NCI-H526 treated with DMSO at 0.1 percent for 48 hours (cell line): ENCODE results near the gene SLC6A8.

Experiments
- DNase-seq: peaks from one replicate; lab custom pipeline; 2025; lab: John Stamatoyannopoulos, UW

Gene SLC6A8

DNA sequence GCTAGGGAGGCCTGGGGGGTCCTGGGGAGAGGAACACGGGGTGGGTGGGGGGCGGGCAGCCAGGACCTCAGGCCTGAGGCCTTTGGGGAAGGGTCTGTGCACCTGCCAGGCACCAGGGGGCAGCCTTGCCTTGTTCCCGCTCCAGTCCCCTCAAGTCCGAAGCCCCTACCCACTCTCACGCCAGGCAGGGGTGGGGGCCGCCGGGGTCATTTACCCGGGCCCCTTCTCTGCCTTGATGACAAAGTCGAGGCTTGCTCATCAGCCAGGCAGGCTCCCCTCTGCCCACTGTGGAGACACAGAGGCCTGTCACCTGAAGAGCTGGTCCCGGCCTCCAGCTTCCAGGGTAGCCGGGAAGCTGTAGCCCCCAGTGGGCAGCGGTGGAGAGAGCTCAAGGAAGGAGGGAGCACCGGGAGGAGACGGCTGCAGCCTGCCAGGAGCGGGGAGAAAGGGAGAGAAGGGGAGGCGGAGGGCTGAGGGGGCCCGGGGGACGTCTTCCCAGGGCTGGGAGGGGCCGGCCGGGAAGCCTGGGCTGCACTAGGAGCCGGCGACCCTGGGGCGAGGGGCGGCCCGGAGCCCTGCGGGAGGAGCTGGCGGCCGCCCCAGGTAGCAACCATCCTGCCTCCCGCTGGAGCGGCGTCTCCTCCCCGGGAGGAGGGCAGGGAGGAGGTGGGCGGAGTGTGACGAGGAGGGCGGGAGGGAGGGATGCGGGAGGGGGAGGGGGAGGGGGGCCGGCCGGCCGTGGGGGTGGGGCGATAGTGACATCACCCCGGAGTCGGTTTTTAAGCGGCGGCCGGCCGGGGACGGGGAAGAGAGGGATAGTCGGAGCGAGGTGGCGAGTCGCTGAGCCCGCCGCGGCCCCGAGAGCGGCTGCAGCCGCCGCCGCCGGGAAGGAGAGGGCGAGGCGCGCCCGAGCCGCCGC lies at the start of gene SLC6A8:
SLC6A8 (plus strand) TSS at position 806 of the 919 bp plus-strand sequence. CDS start 649 bp downstream, outside the sequence.
- peak; percentile 57 for DNase-seq

DNA sequence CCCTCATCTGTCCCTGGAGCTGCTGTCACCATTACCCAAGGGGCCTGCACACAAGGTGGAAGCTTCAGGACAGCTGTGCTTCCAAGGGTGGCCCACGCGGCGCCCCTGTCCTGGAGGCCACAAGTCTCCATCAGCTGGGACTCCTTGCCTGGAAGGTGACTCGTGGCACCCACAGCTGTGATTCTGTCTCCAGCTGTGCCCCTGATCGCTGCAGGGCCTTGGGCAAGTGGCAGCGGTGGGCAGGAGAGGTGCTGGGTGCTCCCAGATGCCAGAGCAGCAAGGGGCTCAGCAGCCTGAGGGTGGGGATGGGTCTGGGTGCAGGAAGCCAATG lies 49.7 kb upstream of the SLC6A8 start:
- no peak for DNase-seq

DNA sequence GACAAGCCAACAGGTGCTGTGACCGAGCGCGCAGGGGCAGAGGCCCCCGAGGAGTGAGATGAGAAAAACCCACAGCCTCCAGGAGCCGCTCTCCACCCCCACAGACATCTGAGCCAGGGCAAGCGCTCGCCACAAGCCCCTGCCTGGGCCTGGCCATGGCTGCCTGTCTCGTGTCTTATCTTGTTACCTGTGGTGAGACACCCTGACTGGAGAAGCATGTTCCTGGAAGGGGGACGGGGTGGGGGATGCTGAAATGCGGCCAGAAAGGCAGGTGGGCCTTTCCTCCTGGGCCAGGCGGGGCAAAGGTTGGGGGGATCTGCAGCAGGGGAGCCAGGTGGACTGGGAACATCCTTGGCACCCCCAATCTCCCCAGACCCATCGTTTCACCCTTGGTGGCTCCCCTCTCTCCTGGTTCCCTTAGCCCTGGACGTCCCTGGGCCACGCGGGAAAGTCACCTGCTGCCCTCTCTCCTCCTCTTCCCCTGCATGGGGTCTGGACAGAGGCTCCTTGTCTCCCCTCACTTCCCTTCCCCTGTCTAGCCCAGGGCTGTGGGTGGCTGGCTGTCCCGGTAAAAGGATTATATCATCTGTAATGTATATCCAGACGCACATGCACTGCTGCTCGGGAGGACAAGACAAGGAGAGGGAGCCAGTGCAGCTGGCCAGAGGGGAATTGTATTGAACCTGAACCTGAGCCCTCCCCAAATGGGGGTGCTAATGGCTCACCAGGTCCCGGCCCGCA lies 49.1 kb upstream of the SLC6A8 start:
- no peak for DNase-seq

DNA sequence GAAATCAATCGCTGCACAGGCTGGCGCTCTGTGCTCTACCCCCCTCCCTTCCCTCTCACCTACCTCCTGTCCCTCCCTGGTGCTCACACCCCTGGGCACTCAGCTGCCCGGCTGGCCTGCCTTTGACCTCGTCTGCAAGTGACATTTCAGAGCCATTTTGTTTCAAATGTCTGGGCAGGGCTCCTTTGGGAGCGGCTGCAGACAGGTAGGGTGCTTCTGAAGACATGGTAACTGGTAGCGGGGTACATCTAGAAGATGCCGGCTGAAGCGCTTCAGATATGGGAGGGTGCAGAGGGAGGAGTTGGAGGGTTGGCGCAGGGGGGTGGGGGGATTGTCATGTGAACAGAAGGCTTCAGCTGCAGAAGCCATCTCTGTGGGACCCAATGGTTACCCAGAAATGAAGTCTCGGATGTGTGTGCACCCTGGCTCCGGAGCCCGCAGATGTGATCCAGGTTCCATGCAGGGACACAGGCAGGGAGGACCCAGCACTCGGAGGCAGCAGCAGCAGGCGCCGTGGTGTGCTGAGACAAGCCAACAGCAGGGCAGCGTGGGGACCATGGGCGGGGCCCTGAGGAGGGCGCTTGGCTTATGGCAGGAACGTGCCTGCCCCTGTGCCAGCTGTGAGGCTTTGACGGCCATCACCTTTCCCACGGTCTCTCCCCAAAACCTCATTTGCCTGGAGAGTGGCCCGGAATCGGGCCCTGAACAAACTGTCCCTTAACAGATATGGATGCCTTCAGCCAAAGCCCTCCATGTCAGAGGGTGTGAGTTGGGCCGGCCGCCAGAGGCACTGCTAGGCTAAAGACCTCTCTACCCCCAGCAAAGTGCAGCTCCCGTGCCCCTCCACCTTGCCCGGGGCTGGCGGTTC lies 48.3 kb upstream of the SLC6A8 start:
- no peak for DNase-seq

DNA sequence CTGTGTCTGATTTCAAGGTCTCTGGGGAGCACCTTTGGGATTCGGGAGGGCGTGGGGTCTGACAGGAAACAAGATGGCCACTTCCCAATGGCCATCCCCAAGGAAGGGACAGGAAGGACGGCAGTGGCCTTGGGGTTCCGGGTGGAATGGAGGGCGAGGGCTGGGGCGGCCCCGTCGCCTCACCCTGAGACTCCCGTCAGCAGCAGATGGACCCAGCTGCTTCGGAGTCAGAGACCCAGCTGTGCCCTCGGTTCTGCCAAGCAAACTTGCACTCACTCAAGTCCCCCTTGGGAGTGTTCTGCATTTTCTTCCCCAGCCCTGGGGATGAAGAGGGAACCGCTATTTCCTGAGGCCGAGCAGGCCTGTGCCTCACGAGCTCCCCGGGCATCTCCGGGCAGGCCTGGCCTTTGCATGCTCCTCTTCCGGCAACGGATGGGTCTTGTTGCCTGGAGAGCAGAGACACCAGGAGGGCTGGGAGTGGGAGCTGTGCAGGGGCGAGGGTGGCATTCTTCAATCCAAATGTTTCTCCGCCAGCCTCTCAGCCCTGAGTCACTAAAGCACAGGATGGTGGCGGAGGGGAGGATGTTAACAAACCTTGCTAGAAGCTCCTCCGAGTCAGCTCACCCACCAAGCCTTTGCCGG lies 47.6 kb upstream of the SLC6A8 start:
- no peak for DNase-seq

DNA sequence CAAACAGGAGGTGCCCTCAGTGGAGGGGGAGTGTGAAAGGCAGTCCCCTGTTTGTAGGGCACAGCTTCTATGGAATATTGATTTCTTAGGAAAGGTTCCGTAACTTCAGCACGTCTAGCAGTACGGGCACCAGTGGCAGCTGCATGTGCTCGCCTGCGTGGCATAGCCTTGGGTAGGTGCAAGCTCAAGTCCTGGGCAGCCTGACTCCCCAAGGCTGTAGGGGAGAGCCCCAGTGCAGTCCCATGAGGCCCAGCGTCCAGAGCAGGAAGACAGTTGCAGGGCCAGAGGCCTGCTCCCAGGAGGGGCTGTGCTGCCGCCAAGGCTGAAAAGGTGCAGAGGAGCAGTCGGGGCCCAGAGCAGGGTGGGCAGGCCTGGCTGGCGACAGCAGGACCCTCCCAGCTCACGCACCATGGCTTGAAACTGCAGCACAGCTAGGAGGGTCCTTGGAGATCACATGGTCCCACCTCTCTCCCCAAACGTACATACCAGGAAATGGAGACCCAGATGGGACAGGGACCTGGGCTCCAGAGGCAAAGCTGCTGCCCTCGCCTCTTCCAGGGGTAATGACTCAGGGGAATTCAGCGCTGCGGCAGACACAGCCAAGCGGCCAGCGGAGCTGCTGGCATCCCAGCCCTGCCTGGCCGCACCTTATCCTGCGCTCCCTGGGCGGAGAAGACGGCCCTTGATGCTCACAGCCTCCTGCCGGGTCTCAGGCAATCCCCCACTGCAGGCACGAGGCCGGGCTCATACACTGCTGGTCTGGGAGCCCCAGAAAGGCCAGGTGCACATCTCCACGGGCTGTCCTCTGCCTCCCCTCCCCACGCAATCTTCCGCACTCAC lies 46.8 kb upstream of the SLC6A8 start:
- DNase-seq, result no peak

DNA sequence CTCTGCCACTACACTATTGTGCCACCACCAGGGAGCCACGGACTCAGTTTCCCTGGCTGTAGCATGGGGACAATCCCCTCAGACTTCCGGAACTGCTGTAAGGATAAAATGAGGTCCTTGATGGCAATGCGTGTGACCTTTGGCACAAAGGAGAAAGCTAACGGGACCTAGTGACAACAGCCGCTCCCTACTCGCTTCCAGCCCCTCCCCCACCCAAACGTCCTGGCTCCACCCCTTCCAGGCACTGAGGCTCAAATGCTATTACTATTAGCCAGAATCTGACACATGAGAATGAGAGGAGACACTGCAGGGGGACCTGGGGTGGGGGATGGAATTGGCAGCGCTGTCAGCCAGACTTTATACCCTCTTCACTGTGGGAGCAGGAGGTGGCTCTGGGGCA lies 46.1 kb upstream of the SLC6A8 start:
- DNase-seq, result no peak

DNA sequence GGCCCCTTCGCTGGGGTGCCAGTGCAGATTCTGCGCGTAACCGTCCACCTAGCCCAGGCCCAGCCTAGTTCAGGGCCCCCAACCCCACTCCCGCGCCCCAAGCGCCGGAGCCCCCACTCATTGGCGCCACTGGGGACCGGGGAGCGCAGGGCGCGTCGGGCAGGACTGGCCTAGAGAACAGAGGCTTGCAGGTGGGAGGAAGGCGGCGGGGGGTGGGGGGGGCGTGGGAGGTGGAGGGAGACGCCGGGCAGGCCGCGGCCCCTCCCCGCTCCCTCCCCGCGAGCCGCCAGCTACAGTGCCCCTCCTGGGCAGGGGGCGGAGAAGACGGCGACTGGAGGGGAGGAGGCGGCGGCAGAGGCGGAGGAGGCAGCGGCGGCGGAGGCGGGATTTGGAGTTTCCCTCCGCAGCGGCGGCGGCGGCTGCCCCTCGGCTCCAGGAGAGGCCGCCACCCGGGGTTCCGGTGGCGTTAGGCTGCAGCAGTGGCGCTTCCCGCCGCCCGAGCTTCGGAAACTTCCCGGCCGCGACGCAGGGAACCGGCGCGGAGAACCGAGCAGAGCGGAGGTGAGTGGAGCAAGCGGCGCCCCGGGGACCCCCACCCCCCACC lies 45.6 kb upstream of the SLC6A8 start:
- DNase-seq, result no peak

DNA sequence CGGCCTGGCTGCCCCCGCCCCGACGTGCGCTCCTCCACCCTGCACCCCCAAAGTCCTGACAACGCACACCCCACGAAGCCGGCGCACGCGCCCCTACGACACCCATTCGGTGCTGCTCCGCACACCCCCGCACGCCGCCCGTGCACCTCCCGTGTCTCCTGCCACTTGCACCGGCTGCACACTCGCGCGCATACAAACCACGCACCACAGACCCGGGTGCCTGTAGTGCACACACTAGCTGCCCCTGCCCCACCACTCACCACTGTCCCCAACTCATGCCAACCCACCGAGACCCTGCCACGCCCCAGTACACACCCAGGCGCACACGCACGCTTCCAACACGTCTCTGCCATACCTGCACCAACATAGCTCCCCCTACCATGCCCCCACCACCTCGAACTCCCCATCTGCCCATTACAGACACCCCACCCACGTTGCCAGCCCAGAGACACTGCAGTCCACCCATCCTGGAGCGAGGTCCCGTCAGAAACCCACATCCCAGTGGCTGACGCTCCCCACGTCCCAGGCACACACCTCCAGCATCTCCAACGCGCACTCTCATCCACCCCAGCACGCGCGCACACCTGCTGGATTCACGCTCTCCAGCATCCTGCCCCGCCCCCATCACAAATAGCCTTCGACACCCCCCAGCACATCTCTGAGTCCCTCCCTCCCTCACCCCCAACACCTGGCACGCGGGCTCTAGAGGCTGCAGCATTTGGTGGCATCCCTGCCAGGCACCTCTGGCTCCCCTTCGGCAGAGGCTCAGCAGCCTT lies 44.9 kb upstream of the SLC6A8 start:
- no peak for DNase-seq

DNA sequence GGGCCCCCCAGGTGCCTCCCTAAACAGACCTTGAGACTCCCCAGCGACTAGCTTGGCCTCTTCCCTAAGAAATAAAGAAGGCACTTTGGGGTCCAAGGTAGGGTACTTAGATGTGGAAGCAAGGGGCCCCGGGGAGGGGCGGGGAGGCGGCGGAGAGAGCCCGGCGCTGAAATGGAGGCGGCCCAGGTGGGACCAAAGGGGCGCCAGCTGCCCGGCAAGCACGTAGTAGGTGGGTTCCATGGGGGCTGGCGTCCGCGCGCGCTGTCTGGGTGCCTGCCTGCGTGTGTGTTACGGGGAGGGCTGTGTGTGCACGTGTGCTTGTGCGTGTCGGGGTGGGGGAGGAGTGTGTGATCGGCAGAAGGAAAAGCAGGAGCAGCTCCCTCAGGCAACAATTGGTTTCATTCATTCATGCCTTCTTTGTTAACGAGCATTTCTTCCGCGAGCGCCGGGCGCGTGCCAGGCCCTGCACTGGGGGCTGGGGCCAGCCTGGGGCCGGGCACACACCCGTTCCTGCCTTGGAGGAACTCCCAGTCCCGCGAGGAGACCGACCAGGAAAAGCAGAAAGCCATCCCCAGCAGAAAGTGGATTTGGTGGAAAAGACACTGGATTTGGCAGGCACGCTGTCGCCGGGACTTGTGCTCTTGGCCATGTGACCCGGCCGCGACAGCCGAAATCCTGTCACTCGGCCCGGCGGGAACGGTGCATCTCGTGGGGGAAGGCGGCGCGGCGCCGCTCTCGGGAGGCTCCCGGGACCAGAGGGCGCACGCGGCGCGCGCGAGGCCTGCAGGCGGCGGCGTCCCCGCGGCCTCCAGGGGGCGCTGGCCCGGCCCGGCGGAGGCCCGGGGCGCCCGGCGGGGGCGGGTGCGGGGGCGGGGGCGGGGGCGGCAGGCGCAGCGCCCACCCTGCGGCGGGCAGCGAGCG lies 44.0 kb upstream of the SLC6A8 start:
- DNase-seq, result peak; percentile 2

DNA sequence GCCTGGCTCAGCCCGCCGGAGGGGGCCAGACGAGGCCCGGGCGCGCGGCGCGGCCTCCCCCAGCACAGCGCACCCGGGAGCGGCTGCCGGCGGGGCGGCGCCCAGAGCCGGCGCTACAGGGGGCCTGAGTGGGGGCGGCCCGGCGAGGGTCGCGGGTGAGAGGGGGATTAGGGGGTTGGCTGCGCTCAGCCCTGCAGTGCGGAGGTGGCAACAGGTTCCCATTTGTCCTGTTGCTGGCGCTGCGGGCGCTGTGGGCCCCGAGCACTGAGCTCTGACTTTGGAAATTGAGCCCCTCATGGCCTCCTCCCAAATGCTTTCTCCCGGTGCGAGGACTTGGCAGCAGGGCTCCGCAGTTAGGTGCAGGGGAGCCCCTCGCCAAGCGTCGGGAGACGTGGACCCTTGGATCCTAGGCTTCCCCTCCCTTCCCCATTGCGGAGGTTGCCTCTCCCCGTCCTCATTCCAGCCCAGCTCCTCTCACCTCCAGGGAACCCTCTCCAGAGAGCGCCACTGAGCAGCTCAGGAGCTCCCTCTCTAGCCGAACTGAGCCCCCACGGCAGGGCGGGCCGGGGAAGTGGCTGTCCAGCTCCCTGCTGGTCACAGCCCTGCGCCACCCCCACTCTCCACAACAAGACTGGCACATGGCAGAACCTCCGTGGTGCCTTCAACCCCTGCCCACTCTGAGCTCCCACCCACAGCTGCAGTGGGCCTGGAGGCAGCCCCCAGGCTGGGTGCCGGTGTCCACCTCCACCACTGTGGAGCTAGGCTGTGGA lies 43.2 kb upstream of the SLC6A8 start:
- no peak for DNase-seq

DNA sequence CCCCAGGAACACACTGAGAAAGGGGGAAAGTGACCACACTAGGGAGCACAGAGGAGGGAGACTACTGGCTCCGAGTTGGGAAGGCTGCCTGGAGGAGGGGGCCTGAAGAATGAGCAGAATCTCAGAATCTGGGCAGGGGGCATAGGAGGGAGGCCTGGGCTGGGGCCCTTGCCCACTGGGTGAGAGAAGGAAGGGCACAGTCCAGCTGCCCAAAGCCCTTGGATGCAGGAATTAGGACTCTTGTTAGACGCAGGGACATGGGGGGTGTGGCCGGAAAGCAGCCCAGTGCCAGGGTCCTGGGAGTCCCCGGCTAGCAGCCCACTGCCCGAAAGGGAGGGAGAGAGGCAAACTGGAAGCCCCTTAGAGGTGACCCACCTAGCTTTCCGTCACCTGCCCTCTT lies 42.6 kb upstream of the SLC6A8 start:
- DNase-seq, result no peak

DNA sequence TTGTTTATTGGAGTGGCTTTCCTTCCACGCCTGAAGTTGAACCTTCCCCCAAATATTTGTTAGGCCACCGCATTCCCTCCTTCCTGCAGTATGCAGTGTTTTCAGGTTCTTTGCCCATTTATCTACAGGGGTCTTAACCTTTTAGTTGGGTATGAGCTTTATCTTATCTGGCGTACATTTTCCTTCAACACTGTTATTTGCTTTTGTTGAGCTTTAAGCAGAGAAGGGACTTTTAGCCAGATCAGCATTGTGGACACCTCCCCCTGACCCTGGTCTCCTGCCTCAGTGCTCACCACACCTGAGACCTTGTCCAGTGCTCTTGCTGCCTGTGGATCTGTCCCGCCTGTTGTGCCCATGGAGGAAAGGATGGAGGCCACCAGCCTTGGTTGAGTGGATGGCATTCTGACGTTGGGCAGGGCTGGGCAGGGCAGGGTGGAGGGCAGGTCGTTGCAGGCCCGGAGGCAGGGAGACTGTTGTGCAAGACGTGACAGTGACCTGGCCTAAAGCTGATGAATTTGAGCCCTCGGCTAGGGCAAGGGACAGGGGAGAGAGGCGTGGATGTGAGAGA lies 41.7 kb upstream of the SLC6A8 start:
- no peak for DNase-seq

DNA sequence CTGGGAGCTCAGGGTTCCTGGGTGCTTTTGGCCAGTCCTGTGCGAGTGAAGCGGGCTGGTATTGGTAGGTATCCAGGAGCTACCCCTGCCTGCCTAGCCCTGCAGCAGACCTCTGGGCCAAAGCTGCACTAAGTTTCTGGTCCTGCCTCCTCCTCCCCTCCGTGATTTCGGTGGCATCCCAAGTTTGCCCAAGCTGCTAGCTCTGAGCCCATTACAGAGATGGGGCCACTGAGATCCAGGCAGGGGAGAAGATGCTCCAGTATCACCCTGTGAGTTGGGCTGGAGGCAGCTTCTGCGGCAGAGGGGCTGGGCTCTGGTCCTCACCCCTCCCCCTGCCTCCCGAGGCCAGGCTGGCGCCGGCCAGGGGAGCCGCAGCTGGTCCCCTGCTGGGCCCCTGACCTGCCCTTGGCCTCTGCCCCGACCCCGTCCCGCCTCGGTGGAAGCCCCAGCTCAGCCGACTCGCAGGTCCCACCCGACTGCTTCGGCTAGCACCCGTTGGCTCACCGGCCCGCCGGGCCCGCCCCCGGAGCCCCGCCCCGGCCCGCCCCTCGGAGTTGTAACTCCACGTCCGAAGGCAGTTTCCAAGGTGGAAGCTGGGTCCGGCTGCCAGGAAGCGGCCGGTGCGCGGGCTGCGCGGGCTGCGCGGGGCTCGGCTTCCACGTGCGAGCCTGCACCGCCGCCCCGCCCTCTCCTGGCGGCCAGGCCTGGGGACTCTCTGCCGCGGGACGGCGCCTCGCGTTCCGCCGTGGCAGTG lies 40.9 kb upstream of the SLC6A8 start, which contains the start of gene DUSP9:
DUSP9 (plus strand) TSS at position 584 of the 754 bp plus-strand sequence. CDS start 751 bp downstream, outside the sequence.
- no peak for DNase-seq

DNA sequence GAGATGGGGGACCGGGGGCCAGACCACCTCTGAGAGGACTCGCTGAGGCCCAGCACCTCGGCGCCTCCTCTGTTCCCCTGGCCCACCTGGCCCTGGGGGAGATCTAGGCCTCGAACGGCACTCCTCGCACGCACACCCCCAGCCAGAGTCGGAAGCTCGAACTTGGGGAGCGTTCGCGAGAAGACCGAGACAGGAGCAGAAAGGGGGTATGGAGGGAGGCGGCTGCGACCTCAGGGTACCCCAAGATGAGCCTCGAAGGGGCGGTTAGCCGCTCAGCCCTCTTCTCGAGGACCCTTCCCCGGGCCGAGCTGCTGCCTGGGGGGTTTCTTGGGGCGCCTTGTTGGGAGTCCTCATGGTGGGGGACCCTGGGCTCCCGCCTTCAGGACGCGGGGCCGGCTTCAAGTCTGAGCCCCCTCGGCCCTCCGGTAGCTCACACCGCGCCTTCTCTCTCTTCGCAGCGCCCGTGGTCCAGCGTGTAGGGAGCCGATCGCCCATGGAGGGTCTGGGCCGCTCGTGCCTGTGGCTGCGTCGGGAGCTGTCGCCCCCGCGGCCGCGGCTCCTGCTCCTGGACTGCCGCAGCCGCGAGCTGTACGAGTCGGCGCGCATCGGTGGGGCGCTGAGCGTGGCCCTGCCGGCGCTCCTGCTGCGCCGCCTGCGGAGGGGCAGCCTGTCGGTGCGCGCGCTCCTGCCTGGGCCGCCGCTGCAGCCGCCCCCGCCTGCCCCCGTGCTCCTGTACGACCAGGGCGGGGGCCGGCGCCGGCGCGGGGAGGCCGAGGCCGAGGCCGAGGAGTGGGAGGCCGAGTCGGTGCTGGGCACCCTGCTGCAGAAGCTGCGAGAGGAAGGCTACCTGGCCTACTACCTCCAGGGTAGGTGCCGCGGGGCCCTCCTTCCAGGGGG lies 40.0 kb upstream of the SLC6A8 start:
- no peak for DNase-seq
